ENCODE measurements around the gene ATP10D.
A peak's percentile ranks its signal among the peaks of the same experiment; 100 is the strongest.

DNA sequence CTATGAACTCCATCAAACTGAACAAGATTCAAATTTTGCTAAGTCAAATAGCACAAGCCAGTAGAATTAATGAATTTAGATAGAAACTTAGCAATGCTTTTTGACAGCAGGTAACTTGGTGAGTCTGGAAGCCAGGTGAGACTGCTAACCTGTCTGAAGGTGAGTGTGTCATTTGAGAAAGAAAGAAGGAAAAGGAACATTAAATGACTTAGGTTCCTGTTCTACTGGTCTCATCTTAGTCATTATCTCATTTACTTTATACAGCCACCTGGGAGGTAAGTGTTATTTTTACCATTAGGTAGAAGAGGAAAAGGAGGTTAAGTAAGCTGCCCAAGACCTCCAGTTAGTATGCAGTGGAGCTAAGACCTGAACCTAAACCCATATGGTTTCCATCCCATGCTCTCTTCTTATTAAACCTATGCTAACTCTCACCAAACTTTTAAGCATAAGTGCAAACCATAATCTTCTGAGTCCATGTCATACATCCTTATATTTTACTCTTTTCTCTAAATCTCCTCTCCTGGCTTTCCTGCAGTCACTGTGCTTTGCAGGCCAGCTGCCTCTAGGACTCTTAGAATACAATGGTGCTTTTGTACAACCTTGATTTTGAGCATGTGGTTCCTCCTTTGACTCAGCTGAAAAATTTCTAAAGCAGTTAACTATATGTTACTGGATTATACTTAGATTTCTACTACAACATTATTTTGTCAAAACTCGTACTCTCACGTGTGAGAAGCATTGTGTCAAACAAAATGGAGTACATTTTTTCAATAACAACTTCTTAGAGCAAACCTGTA lies 68.5 kb downstream of the ATP10D start:
- no peak for TF ChIP-seq CHD2 (IDR thresholded peaks at IDR 0.05; ENCODE audit: low read length, partially characterized antibody)
- TF ChIP-seq CTCF (IDR thresholded peaks at IDR 0.05), result no peak
- TF ChIP-seq ZBTB33 (IDR thresholded peaks at IDR 0.05; ENCODE audit: borderline replicate concordance, low read depth), result no peak
- no peak for TF ChIP-seq TAF1 (IDR thresholded peaks at IDR 0.05; ENCODE audit: borderline replicate concordance, low read depth, low read length)
- TF ChIP-seq FOXJ3 (CRISPR knock-in tag; IDR thresholded peaks at IDR 0.05), result no peak
- TF ChIP-seq SMC3 (IDR thresholded peaks at IDR 0.05; ENCODE audit: low read depth, low read length), result no peak
- no peak for TF ChIP-seq POLR2AphosphoS5 (IDR thresholded peaks at IDR 0.05; ENCODE audit: low read depth, low read length)
- no peak for TF ChIP-seq YY1 (IDR thresholded peaks at IDR 0.05; ENCODE audit: low read depth)
- TF ChIP-seq MAX (IDR thresholded peaks at IDR 0.05; ENCODE audit: low read depth), result no peak
- TF ChIP-seq TCF12 (IDR thresholded peaks at IDR 0.05), result 0 out of 2 replicates have a peak, but pooled peaks have one; percentile 15
- no peak for TF ChIP-seq RXRA (IDR thresholded peaks at IDR 0.05; ENCODE audit: borderline replicate concordance, low read depth)
- no peak for TF ChIP-seq EP300 (IDR thresholded peaks at IDR 0.05; ENCODE audit: borderline replicate concordance in 1 of 2, low read depth in 1 of 2, low read length in 1 of 2)
- TF ChIP-seq FOXM1 (IDR thresholded peaks at IDR 0.05; ENCODE audit: low read depth), result no peak
- TF ChIP-seq, protein P1, sequence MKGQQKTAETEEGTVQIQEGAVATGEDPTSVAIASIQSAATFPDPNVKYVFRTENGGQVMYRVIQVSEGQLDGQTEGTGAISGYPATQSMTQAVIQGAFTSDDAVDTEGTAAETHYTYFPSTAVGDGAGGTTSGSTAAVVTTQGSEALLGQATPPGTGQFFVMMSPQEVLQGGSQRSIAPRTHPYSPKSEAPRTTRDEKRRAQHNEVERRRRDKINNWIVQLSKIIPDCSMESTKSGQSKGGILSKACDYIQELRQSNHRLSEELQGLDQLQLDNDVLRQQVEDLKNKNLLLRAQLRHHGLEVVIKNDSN (IDR thresholded peaks at IDR 0.05; ENCODE audit: borderline replicate concordance, low read depth), result no peak
